WTC11 (cell line): Measurements from ENCODE around the gene CTTNBP2NL. TPM values are rescaled to one million over a fixed set of nuclear protein-coding genes. Genes with fewer than 3 reads are reported as not detected.
A peak's percentile ranks its signal among the peaks of the same experiment; 100 is the strongest.

ENCODE experiments used
- ATAC-seq: fragments of 200-7000 bp; cut with Tn5 transposase; 2 replicates; pipeline ENCODE4 v1.10.0; 2021; ENCODE audit warnings: mild to moderate bottlenecking, moderate library complexity
- CTCF ChIA-PET: fragments of 300-600 bp; sonication (Branson Sonifier 250); formaldehyde crosslinking; loops from one replicate; lab custom pipeline; 2021; ENCODE audit warnings: antibody characterized with exemption; lab: Charles Lee
- POLR2A ChIA-PET: fragments of 350-600 bp; sonication (Branson Sonifier 250); formaldehyde crosslinking; loops from one replicate; lab custom pipeline; 2021; ENCODE audit warnings: antibody characterized with exemption; lab: Charles Lee
- DNase-seq: peaks from one replicate; pipeline ENCODE4 v3.0.0; 2021; ENCODE audit warnings: low spot score
- H3K27ac Mint-ChIP-seq: 2 replicates; pipeline ENCODE4 v1.8.0; 2021; ENCODE audit warnings: mixed read lengths
- H3K27me3 Mint-ChIP-seq: 2 replicates; pipeline ENCODE4 v1.8.0; 2021; ENCODE audit warnings: low read depth, mild to moderate bottlenecking, moderate library complexity, mixed read lengths
- H3K36me3 Mint-ChIP-seq: 2 replicates; pipeline ENCODE4 v1.8.0; 2021; ENCODE audit warnings: mixed read lengths
- H3K4me1 Mint-ChIP-seq: 2 replicates; pipeline ENCODE4 v1.8.0; 2022; ENCODE audit warnings: mixed read lengths
- H3K4me3 Mint-ChIP-seq: 2 replicates; pipeline ENCODE4 v1.8.0; 2021; ENCODE audit warnings: mild to moderate bottlenecking, moderate library complexity, mixed read lengths
- H3K9me3 Mint-ChIP-seq: 2 replicates; pipeline ENCODE4 v1.8.0; 2021; ENCODE audit warnings: mixed read lengths
- ATF1 ChIP-seq: sonication (generic); formaldehyde crosslinking; IDR thresholded peaks from 2 replicates; pipeline ENCODE4 v1.8.1; 2023; ENCODE audit warnings: mild to moderate bottlenecking, moderate library complexity, missing genetic modification reagents
- CREM ChIP-seq: sonication (generic); formaldehyde crosslinking; IDR thresholded peaks from 2 replicates; pipeline ENCODE4 v1.8.1; 2022; ENCODE audit warnings: mild to moderate bottlenecking, missing genetic modification reagents, moderate library complexity
- ESRRA ChIP-seq: sonication (generic); formaldehyde crosslinking; IDR thresholded peaks from 2 replicates; pipeline ENCODE4 v1.8.1; 2022; ENCODE audit warnings: mild to moderate bottlenecking, missing genetic modification reagents, borderline replicate concordance
- FOXJ3 ChIP-seq: sonication (generic); formaldehyde crosslinking; IDR thresholded peaks from 2 replicates; pipeline ENCODE4 v1.9.0; 2021; ENCODE audit warnings: missing genetic modification reagents, mild to moderate bottlenecking, borderline replicate concordance
- GABPB1 ChIP-seq: sonication (generic); formaldehyde crosslinking; IDR thresholded peaks from 2 replicates; pipeline ENCODE4 v1.8.1; 2023; ENCODE audit warnings: mild to moderate bottlenecking, missing genetic modification reagents
- MYBL2 ChIP-seq: sonication (generic); formaldehyde crosslinking; IDR thresholded peaks from 2 replicates; pipeline ENCODE4 v1.8.1; 2023; ENCODE audit warnings: mild to moderate bottlenecking, moderate library complexity, missing genetic modification reagents
- NR3C1 ChIP-seq: sonication (generic); formaldehyde crosslinking; conservative IDR thresholded peaks from 2 replicates; pipeline ENCODE4 v1.8.1; 2023; ENCODE audit warnings: low read depth, mild to moderate bottlenecking, missing genetic modification reagents
- RELA ChIP-seq: sonication (generic); formaldehyde crosslinking; IDR thresholded peaks from 2 replicates; pipeline ENCODE4 v1.8.1; 2022; ENCODE audit warnings: missing genetic modification reagents, mild to moderate bottlenecking, borderline replicate concordance
- RORB ChIP-seq: fragments of 250-450 bp; sonication (Bioruptor Pico); IDR thresholded peaks from 2 replicates; pipeline ENCODE4 v1.9.0; 2021; ENCODE audit warnings: mild to moderate bottlenecking
- SOX15 ChIP-seq: fragments of 250-450 bp; sonication (Bioruptor Pico); IDR thresholded peaks from 2 replicates; pipeline ENCODE4 v1.9.0; 2021; ENCODE audit warnings: mild to moderate bottlenecking
- TEAD1 ChIP-seq: sonication (generic); formaldehyde crosslinking; IDR thresholded peaks from 2 replicates; pipeline ENCODE4 v1.8.0; 2022; ENCODE audit warnings: mild to moderate bottlenecking, missing genetic modification reagents
- TEAD4 ChIP-seq: sonication (generic); formaldehyde crosslinking; IDR thresholded peaks from 2 replicates; pipeline ENCODE4 v1.8.0; 2022; ENCODE audit warnings: mild to moderate bottlenecking, missing genetic modification reagents
- TP53 ChIP-seq: sonication (generic); formaldehyde crosslinking; IDR thresholded peaks from 2 replicates; pipeline ENCODE4 v1.8.1; 2023; ENCODE audit warnings: mild to moderate bottlenecking, missing genetic modification reagents
- ZBTB21 ChIP-seq: sonication (generic); formaldehyde crosslinking; IDR thresholded peaks from 2 replicates; pipeline ENCODE4 v1.8.1; 2023; ENCODE audit warnings: mild to moderate bottlenecking, missing genetic modification reagents, borderline replicate concordance
- ZNF423 ChIP-seq: fragments of 250-450 bp; sonication (Bioruptor Pico); IDR thresholded peaks from 2 replicates; pipeline ENCODE4 v2.1.2; 2022; ENCODE audit warnings: mild to moderate bottlenecking, moderate library complexity
- total RNA-seq: library from RNA; stranded (reverse); gene quantifications from 3 replicates; pipeline ENCODE4 v1.2.3, GENCODE V29; 2021
- TF ChIP-seq, protein P1 (sequence below): sonication (generic); formaldehyde crosslinking; IDR thresholded peaks from 2 replicates; pipeline ENCODE4 v1.8.0; 2023; ENCODE audit warnings: missing genetic modification reagents
- TF ChIP-seq, protein P2 (sequence below): sonication (generic); formaldehyde crosslinking; IDR thresholded peaks from 2 replicates; pipeline ENCODE4 v1.8.1; 2022; ENCODE audit warnings: mild to moderate bottlenecking, missing genetic modification reagents, moderate library complexity, borderline replicate concordance
- TF ChIP-seq, protein P3 (sequence below): sonication (generic); formaldehyde crosslinking; IDR thresholded peaks from 2 replicates; pipeline ENCODE4 v1.8.0; 2022; ENCODE audit warnings: mild to moderate bottlenecking, missing genetic modification reagents
- TF ChIP-seq, protein P4 (sequence below): sonication (generic); formaldehyde crosslinking; IDR thresholded peaks from 2 replicates; pipeline ENCODE4 v1.8.1; 2023; ENCODE audit warnings: mild to moderate bottlenecking, missing genetic modification reagents
- TF ChIP-seq, protein P5 (sequence below): sonication (generic); formaldehyde crosslinking; IDR thresholded peaks from 2 replicates; pipeline ENCODE4 v1.8.1; 2022; ENCODE audit warnings: missing genetic modification reagents, borderline replicate concordance

Gene CTTNBP2NL
- total RNA-seq, 1 experiment from 2014 or later = 32.8 TPM

DNA sequence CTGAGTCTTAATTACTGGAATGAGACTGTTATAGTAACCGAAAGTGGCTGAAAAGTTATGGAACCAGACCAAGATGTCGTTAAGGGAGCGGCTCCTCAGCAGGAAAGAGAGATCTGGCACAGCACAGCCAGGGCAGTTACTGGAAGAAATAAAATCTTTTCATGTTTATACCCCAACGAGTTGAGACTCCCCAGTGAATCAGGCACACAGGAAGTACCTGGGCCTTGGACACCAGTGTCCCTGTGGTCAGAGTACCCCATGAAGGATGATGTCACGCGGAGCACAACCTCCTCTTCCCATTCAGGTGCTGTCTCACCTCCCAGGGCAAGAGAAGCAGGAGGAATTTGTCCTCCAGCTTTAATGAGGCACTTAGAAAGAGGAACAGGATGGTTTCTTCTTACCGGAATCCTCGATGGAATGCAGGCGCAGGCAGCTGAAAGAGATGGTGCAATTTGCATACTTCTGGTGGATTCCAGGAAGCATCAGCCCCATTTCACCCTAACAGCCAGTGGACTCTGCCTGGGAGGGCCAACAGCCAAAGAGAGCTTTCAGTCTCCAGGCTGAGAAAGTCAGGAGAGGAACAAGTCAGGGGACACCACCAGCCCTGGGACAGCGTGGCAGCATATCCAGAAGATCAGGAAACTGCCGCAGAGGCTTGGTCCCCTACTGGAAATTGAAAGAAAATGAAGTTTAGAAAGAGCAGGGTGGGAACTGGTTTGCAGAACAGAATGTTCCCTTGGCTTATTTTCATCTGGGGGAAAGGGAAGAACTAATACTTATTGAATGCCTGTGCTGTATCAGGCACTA lies 35.9 kb upstream of the CTTNBP2NL start:
- no peak overlapping the region for H3K4me3 Mint-ChIP-seq
- no peaks in the 10 kb centered on the region for H3K9me3 Mint-ChIP-seq
- H3K27me3 Mint-ChIP-seq = peaks cover 8% of the 10 kb centered on the region
- 0 out of 2 replicates have a peak, but pooled peaks have one; percentile 34 for TF ChIP-seq TEAD4 (CRISPR knock-in tag)
- TF ChIP-seq SOX15 (CRISPR knock-in tag) = no peak
- CTCF ChIA-PET = interaction anchor here (1.3 to 6.1 kb wide), 8 partner anchors 11 to 369 kb away, joined by 4 to 67 read pairs (median 8); partner anchors contain the start of gene CTTNBP2NL
- peaks cover 18% of the 10 kb centered on the region for H3K4me1 Mint-ChIP-seq
- DNase-seq = peak; percentile 36
- H3K36me3 Mint-ChIP-seq = no peaks in the 10 kb centered on the region
- H3K27ac Mint-ChIP-seq = no peak overlapping the region; the same call in 1 of the 2 replicates
- peak; percentile 62 for ATAC-seq
- POLR2A ChIA-PET = interaction anchor here (0.7 kb wide), 1 partner anchor 284 kb away, joined by 5 read pairs; no protein-coding TSS in a partner anchor

- POLR2A ChIA-PET = no interaction called here
- H3K9me3 Mint-ChIP-seq = no peaks in the 10 kb centered on the region
Measured at GRCh38 chr1:112363636-112364035, 32.4 kb upstream of the CTTNBP2NL start.

DNA sequence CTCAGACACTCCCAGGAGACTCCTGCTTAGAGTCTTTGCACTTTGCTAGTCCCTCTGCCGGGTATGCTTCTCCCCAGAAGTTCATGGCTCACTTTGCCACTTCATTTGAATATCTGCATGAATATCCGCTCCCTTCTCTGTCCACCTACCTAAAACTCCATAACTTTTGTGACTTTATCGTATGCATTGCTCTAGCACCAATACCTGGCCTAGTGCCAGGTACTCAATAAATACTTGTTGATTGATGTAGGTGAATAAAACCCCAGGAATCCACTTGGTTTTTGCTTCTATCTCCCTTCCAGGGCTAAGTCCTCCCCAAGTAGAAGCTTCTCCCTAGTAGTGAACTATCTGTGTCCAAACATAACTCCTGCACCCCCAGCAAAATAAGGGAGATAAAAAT lies 27.8 kb upstream of the CTTNBP2NL start:
- H3K4me1 Mint-ChIP-seq = 0 out of 2 replicates have a peak, but pooled peaks cover 2% of the 10 kb centered on the region
- H3K9me3 Mint-ChIP-seq = no peaks in the 10 kb centered on the region
- H3K27ac Mint-ChIP-seq = no peak overlapping the region
- H3K36me3 Mint-ChIP-seq = no peaks in the 10 kb centered on the region
- DNase-seq = no peak
- CTCF ChIA-PET = interaction anchor here (2.2 kb wide), 1 partner anchor 9 kb away, joined by 6 read pairs; no protein-coding TSS in a partner anchor
- ATAC-seq = no peak
- H3K4me3 Mint-ChIP-seq = no peak overlapping the region
- TF ChIP-seq TP53 (CRISPR knock-in tag) = no peak
- TF ChIP-seq, protein P1, sequence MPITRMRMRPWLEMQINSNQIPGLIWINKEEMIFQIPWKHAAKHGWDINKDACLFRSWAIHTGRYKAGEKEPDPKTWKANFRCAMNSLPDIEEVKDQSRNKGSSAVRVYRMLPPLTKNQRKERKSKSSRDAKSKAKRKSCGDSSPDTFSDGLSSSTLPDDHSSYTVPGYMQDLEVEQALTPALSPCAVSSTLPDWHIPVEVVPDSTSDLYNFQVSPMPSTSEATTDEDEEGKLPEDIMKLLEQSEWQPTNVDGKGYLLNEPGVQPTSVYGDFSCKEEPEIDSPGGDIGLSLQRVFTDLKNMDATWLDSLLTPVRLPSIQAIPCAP (CRISPR knock-in tag) = no peak
- TF ChIP-seq ZNF423 (CRISPR knock-in tag) = no peak
- no peak for TF ChIP-seq ZBTB21 (CRISPR knock-in tag)
- H3K27me3 Mint-ChIP-seq = peaks cover 10% of the 10 kb centered on the region
- POLR2A ChIA-PET = no interaction called here

More at GRCh38 chr1:112363636-112364035, 32.4 kb upstream of the CTTNBP2NL start:
- H3K4me1 Mint-ChIP-seq = peaks cover 18% of the 10 kb centered on the region
- H3K27me3 Mint-ChIP-seq = peaks cover 8% of the 10 kb centered on the region
- H3K36me3 Mint-ChIP-seq = no peaks in the 10 kb centered on the region
- H3K4me3 Mint-ChIP-seq = no peak overlapping the region
- ATAC-seq = no peak
- TF ChIP-seq, protein P2, sequence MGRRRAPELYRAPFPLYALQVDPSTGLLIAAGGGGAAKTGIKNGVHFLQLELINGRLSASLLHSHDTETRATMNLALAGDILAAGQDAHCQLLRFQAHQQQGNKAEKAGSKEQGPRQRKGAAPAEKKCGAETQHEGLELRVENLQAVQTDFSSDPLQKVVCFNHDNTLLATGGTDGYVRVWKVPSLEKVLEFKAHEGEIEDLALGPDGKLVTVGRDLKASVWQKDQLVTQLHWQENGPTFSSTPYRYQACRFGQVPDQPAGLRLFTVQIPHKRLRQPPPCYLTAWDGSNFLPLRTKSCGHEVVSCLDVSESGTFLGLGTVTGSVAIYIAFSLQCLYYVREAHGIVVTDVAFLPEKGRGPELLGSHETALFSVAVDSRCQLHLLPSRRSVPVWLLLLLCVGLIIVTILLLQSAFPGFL (CRISPR knock-in tag) = no peak
- TF ChIP-seq CREM (CRISPR knock-in tag) (no peak), RORB (CRISPR knock-in tag) (no peak), TEAD4 (CRISPR knock-in tag) (no peak), NR3C1 (CRISPR knock-in tag) (no peak), FOXJ3 (CRISPR knock-in tag) (no peak), ATF1 (CRISPR knock-in tag) (no peak), MYBL2 (CRISPR knock-in tag) (no peak), ESRRA (CRISPR knock-in tag) (no peak), TEAD1 (CRISPR knock-in tag) (no peak), RELA (CRISPR knock-in tag) (no peak), GABPB1 (CRISPR knock-in tag) (no peak)
- TF ChIP-seq, protein P3, sequence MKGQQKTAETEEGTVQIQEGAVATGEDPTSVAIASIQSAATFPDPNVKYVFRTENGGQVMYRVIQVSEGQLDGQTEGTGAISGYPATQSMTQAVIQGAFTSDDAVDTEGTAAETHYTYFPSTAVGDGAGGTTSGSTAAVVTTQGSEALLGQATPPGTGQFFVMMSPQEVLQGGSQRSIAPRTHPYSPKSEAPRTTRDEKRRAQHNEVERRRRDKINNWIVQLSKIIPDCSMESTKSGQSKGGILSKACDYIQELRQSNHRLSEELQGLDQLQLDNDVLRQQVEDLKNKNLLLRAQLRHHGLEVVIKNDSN (CRISPR knock-in tag) = no peak
- TF ChIP-seq, protein P4, sequence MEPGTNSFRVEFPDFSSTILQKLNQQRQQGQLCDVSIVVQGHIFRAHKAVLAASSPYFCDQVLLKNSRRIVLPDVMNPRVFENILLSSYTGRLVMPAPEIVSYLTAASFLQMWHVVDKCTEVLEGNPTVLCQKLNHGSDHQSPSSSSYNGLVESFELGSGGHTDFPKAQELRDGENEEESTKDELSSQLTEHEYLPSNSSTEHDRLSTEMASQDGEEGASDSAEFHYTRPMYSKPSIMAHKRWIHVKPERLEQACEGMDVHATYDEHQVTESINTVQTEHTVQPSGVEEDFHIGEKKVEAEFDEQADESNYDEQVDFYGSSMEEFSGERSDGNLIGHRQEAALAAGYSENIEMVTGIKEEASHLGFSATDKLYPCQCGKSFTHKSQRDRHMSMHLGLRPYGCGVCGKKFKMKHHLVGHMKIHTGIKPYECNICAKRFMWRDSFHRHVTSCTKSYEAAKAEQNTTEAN (CRISPR knock-in tag) = no peak
- TF ChIP-seq, protein P5, sequence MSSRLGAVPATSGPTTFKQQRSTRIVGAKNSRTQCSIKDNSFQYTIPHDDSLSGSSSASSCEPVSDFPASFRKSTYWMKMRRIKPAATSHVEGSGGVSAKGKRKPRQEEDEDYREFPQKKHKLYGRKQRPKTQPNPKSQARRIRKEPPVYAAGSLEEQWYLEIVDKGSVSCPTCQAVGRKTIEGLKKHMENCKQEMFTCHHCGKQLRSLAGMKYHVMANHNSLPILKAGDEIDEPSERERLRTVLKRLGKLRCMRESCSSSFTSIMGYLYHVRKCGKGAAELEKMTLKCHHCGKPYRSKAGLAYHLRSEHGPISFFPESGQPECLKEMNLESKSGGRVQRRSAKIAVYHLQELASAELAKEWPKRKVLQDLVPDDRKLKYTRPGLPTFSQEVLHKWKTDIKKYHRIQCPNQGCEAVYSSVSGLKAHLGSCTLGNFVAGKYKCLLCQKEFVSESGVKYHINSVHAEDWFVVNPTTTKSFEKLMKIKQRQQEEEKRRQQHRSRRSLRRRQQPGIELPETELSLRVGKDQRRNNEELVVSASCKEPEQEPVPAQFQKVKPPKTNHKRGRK = no peak
- CTCF ChIA-PET = no interaction called here
- no peak for DNase-seq
- H3K27ac Mint-ChIP-seq = no peak overlapping the region
